B cell (primary cell): ENCODE data around the gene TAS2R4.

ENCODE experiments used
- EZH2 ChIP-seq: IDR thresholded peaks from 2 replicates; pipeline ENCODE4 v1.6.1; 2012; ENCODE audit warnings: borderline replicate concordance, low read depth, mild to moderate bottlenecking, moderate library complexity, low read length; ENCODE audit not compliant: insufficient read depth, poor library complexity, severe bottlenecking
- TF ChIP-seq, protein P1 (sequence below): fragments of 200-600 bp; IDR thresholded peaks from one replicate; pipeline ENCODE4 v1.8.0; 2022; ENCODE audit warnings: antibody characterized with exemption, mild to moderate bottlenecking

DNA sequence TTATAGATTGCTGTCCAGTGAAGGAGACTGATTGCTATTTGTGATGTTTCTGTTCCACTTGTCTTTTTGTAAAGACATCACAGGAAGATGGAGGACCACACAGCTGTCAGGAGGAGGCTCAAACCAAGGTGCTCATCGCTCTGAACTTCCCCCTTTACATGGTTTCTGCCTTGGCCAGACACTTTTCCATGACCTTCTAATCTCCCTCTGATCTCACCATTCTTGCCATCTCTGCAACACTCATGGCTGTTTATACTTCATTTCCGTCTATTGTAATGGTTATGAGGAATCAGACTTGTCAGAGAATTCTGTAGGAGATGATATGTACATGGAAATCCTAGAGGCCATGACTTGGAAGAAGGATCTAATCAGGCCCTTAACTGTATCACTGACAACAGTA lies 11.8 kb downstream of the TAS2R4 start:
- no peak for TF ChIP-seq EZH2
- TF ChIP-seq, protein P1, sequence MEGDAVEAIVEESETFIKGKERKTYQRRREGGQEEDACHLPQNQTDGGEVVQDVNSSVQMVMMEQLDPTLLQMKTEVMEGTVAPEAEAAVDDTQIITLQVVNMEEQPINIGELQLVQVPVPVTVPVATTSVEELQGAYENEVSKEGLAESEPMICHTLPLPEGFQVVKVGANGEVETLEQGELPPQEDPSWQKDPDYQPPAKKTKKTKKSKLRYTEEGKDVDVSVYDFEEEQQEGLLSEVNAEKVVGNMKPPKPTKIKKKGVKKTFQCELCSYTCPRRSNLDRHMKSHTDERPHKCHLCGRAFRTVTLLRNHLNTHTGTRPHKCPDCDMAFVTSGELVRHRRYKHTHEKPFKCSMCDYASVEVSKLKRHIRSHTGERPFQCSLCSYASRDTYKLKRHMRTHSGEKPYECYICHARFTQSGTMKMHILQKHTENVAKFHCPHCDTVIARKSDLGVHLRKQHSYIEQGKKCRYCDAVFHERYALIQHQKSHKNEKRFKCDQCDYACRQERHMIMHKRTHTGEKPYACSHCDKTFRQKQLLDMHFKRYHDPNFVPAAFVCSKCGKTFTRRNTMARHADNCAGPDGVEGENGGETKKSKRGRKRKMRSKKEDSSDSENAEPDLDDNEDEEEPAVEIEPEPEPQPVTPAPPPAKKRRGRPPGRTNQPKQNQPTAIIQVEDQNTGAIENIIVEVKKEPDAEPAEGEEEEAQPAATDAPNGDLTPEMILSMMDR, result no peak
